DOHH2 (cell line): ENCODE measurements around the gene CLEC2A.

Source experiments
- H3F3A ChIP-seq: fragments of 200-600 bp; sonication (generic), shearing (Covaris generic); 2 replicates; pipeline ENCODE4 v1.6.0; 2016; ENCODE audit warnings: antibody characterized with exemption, mild to moderate bottlenecking; ENCODE audit not compliant: control insufficient read depth, insufficient read depth
- H3K27ac ChIP-seq: fragments of 200-600 bp; sonication (generic); 2 replicates; pipeline ENCODE4 v1.5.1; 2014; ENCODE audit warnings: low read depth, mild to moderate bottlenecking, low read length, moderate library complexity
- H3K27me3 ChIP-seq: fragments of 200-600 bp; sonication (generic); 2 replicates; pipeline ENCODE4 v1.6.1; 2014; ENCODE audit warnings: mild to moderate bottlenecking, low read length, mixed read lengths; ENCODE audit not compliant: control insufficient read depth
- H3K36me3 ChIP-seq: fragments of 200-600 bp; sonication (generic); 2 replicates; pipeline ENCODE4 v1.6.1; 2014; ENCODE audit warnings: mild to moderate bottlenecking, low read length, moderate library complexity, mixed read lengths; ENCODE audit not compliant: control insufficient read depth
- H3K4me1 ChIP-seq: fragments of 200-600 bp; sonication (generic); 2 replicates; pipeline ENCODE4 v1.6.1; 2014; ENCODE audit warnings: mild to moderate bottlenecking, low read length, mixed read lengths; ENCODE audit not compliant: control insufficient read depth
- H3K4me2 ChIP-seq: fragments of 200-600 bp; sonication (generic); 2 replicates; pipeline ENCODE4 v1.6.0; 2014; ENCODE audit warnings: mild to moderate bottlenecking, low read length, moderate library complexity
- H3K4me3 ChIP-seq: fragments of 200-600 bp; sonication (generic); 2 replicates; pipeline ENCODE4 v1.5.1; 2014; ENCODE audit warnings: mild to moderate bottlenecking, low read length, mixed read lengths
- H3K79me2 ChIP-seq: fragments of 200-600 bp; sonication (generic); 2 replicates; pipeline ENCODE4 v1.6.1; 2014; ENCODE audit warnings: mild to moderate bottlenecking, low read length, mixed read lengths; ENCODE audit not compliant: control insufficient read depth
- H3K9me2 ChIP-seq: fragments of 200-600 bp; sonication (generic); replicated peaks from 2 replicates; pipeline ENCODE4 v1.6.1; 2014; ENCODE audit warnings: mild to moderate bottlenecking, low read length, mixed read lengths; ENCODE audit not compliant: control insufficient read depth
- H3K9me3 ChIP-seq: fragments of 200-600 bp; sonication (generic); 2 replicates; pipeline ENCODE4 v1.6.1; 2014; ENCODE audit warnings: antibody characterized with exemption, low read length, mixed read lengths; ENCODE audit not compliant: control insufficient read depth, insufficient read depth
- H4K20me1 ChIP-seq: fragments of 200-600 bp; sonication (generic); 2 replicates; pipeline ENCODE4 v1.6.0; 2014; ENCODE audit warnings: low read depth, mild to moderate bottlenecking, antibody characterized with exemption, low read length, moderate library complexity; ENCODE audit not compliant: control insufficient read depth, insufficient read depth
- EZH2phosphoT487 ChIP-seq: fragments of 200-600 bp; sonication (generic); IDR thresholded peaks from 2 replicates; pipeline ENCODE4 v1.6.1; 2017; ENCODE audit warnings: borderline replicate concordance, mild to moderate bottlenecking, antibody characterized with exemption, low read length, moderate library complexity, mixed read lengths
- TF ChIP-seq, protein P1 (sequence below): fragments of 200-600 bp; sonication (generic); IDR thresholded peaks from one replicate; pipeline ENCODE4 v1.5.1; 2014; ENCODE audit warnings: antibody characterized with exemption, mild to moderate bottlenecking, low read depth, low read length; ENCODE audit not compliant: poor library complexity, severe bottlenecking

CLEC2A gene

DNA sequence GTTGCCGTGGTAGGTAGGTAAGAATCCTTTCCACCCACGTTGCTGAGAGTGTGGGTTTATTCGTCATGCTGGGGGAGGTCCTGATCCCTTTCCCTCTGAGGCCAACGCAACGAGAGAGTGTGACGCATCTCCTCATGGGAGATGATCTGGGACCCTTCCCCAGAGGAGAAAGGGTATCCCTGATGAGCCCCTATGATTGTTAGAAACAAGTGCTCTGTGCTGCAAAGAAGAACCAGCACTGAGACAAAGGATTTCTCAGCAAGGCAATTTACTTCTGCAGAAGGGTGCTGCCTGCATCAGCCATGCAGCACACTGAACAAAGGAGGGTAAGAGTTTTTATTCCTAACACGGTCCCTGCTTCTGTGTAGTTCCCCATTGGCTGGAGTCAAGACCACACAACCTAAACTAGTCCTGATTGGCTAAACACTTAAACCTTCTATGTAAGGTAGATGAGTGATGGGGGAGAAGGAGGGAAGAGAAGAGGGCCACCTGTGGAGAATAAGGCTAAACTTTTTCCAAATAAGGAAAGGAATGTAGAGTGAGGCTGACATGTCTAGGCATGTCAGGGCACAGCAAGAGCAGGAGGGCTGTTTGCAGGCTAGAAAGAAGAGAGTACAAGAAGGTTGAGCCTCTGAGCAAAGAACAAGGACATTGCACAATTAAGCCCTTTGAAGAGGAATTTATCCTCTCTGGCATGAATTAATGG lies 21.3 kb downstream of the CLEC2A start:
- Histone ChIP-seq H3K4me2 (no peak overlapping the region), H3K36me3 (no peaks in the 10 kb centered on the region), H3K9me3 (peaks cover 13% of the 10 kb centered on the region), H3F3A (no peaks in the 10 kb centered on the region), H3K9me2 (no peaks in the 10 kb centered on the region), H3K27me3 (no peaks in the 10 kb centered on the region; the same call in 1 of the 2 replicates), H3K79me2 (no peaks in the 10 kb centered on the region), H4K20me1 (no peaks in the 10 kb centered on the region), H3K27ac (no peak overlapping the region), H3K4me1 (no peaks in the 10 kb centered on the region), H3K4me3 (no peak overlapping the region)
- TF ChIP-seq EZH2phosphoT487, result no peak
- TF ChIP-seq, protein P1, sequence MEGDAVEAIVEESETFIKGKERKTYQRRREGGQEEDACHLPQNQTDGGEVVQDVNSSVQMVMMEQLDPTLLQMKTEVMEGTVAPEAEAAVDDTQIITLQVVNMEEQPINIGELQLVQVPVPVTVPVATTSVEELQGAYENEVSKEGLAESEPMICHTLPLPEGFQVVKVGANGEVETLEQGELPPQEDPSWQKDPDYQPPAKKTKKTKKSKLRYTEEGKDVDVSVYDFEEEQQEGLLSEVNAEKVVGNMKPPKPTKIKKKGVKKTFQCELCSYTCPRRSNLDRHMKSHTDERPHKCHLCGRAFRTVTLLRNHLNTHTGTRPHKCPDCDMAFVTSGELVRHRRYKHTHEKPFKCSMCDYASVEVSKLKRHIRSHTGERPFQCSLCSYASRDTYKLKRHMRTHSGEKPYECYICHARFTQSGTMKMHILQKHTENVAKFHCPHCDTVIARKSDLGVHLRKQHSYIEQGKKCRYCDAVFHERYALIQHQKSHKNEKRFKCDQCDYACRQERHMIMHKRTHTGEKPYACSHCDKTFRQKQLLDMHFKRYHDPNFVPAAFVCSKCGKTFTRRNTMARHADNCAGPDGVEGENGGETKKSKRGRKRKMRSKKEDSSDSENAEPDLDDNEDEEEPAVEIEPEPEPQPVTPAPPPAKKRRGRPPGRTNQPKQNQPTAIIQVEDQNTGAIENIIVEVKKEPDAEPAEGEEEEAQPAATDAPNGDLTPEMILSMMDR, result no peak

DNA sequence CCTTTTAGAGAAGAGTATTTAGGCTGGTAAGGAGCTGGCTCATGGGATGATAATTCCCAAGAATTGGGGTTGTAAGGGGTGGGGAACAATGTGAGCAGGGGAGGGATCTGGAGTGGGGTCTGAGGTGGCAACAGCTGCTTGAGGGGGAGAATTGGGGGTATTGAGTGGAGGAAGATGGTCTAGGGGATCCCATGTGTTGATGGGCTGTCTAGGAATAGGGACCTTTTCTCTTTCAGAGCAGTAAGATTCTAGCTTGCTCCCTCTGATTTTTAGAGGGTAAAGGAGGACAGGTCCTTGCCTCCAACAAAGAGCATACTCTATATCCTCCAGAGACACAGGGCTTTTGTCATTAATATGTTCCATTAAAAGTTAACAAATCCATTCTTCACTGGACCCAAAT lies 22.4 kb downstream of the CLEC2A start:
- Histone ChIP-seq H3F3A (no peaks in the 10 kb centered on the region), H3K4me3 (no peak overlapping the region), H3K4me2 (no peak overlapping the region)

DNA sequence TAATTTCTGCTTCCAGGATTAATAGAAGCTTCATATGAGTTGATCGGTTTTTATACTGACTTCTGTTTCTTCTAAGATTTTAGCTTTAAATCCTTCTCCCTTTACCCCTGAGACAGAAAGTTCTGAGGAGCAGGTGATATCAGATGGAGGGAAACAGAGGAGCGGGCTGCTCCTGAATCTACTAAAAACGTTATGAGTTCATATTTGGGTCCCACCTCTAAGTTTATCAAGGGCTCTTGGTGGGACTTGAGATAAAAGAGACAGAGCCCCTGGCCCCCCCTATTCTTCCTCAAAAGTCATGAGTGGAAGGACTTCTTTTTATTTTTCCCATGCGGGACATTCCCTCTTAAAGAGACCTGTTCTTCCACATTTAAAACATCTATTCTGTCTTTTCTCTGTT lies 23.8 kb downstream of the CLEC2A start:
- Histone ChIP-seq H3K27me3 (no peaks in the 10 kb centered on the region; the same call in 1 of the 2 replicates), H3K4me1 (no peaks in the 10 kb centered on the region), H3K9me3 (peaks cover 13% of the 10 kb centered on the region), H3K36me3 (no peaks in the 10 kb centered on the region), H3K4me3 (no peak overlapping the region), H4K20me1 (no peaks in the 10 kb centered on the region), H3K9me2 (no peaks in the 10 kb centered on the region), H3K4me2 (no peak overlapping the region), H3F3A (no peaks in the 10 kb centered on the region), H3K27ac (no peak overlapping the region), H3K79me2 (no peaks in the 10 kb centered on the region)
- no peak for TF ChIP-seq EZH2phosphoT487
- TF ChIP-seq, protein P1, result no peak

More for the DNA sequence above, 22.4 kb downstream of the CLEC2A start:
- H3K27me3 ChIP-seq, result no peaks in the 10 kb centered on the region; the same call in 1 of the 2 replicates
- H3K36me3 ChIP-seq, result no peaks in the 10 kb centered on the region
- H3K27ac ChIP-seq, result no peak overlapping the region
- H3K9me3 ChIP-seq, result peaks cover 13% of the 10 kb centered on the region
- H4K20me1 ChIP-seq, result no peaks in the 10 kb centered on the region
- no peak for TF ChIP-seq EZH2phosphoT487
- TF ChIP-seq, protein P1, result no peak
- no peaks in the 10 kb centered on the region for H3K79me2 ChIP-seq
- H3K9me2 ChIP-seq, result no peaks in the 10 kb centered on the region
- no peaks in the 10 kb centered on the region for H3K4me1 ChIP-seq
